ENCODE data around the gene CBL.
A peak's percentile ranks its signal among the peaks of the same experiment; 100 is the strongest.

DNA sequence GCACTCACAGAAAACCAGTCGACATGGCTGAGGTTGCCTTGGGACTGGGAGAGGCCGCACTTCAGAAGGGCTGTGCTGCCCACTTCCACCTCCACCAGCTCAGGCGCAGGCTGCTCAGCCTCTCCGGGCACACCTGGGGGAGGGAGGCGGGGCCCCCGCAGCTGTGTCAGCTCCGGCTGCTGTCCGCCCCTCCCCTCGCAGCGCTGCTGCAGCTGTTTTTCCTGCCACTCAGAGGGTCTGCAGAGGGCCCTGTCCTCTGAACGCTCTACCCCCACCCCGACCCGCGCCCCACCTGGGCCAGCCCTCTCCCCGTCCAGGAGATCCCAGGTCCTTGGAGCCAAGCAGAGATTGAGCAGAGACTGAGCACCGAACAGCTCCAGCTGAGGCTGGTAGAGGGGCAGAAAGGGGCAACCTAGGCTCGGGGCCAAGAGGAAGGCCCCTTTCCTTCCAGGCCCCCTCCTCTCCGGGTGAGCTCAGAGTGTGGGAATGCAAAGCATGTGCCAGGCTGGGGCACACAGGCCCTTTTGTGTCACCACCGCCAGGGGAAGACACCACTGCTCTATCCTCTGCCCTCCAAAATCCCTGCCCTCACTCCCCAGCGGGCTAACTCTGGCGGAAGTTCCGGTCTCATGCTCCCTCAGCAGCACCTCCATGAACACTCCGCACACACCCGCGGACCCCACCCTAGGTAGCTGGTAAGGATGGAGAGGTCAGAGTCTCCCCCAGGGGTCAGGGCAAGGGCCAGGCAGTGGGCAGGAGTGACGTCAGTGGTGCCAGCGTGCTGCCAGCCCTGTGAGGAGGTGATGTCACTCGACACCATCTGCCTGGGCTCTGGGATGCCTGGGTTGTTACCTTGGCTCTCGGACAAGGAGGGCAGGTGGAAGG is 109.2 kb downstream of the CBL start:
- TF ChIP-seq, protein P1, sequence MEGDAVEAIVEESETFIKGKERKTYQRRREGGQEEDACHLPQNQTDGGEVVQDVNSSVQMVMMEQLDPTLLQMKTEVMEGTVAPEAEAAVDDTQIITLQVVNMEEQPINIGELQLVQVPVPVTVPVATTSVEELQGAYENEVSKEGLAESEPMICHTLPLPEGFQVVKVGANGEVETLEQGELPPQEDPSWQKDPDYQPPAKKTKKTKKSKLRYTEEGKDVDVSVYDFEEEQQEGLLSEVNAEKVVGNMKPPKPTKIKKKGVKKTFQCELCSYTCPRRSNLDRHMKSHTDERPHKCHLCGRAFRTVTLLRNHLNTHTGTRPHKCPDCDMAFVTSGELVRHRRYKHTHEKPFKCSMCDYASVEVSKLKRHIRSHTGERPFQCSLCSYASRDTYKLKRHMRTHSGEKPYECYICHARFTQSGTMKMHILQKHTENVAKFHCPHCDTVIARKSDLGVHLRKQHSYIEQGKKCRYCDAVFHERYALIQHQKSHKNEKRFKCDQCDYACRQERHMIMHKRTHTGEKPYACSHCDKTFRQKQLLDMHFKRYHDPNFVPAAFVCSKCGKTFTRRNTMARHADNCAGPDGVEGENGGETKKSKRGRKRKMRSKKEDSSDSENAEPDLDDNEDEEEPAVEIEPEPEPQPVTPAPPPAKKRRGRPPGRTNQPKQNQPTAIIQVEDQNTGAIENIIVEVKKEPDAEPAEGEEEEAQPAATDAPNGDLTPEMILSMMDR (IDR thresholded peaks at IDR 0.05), result peak in 1 of 6 experiments; percentile 34
- TF ChIP-seq POLR2A (IDR thresholded peaks at IDR 0.05), result no peak
